ENCODE results near the gene INTS11.

The INTS11 gene

DNA sequence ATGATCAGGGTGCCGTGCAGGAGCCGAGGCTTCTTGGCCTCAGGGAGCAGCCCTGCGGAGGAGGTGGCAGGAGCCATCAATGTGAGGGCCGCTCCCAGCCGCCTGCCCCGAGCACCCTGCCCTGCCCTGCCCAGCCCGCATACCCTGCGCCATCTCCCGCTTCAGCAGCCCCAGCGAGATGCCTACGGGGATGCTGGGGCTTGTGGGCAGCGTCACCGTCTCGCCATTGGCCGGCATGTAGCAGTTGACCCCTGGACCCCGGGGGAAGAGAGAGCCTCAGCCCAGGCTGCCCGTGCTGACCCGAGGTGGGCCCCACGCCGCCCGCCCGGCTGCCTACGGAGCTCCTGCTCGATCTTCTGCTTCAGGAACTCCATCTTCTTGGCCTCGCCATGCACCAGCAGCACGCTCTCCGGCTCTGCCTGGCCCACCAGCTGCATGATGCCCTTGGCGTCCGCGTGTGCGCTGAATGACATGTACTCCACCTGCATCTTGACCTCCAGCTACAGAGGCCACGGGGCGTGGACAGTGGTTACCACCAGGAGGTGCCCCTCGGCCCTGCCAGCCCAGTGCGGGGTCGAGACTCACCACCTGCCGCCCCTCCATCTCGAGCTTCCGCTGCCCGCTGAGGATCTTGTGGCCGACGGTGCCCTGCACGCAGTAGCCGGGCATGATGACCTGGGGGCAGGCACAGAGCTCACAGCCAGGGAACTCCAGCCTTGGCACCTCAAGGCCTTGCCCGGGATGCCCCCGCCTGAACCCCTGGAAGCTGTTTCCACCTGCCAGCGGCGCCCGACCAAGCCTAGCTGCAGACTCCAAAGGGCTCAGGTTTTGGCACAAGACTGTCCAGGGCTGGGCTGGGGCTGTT is 11.8 kb downstream of the INTS11 start:
- DNase-seq (ENCODE audit: low spot score): no peak

DNA sequence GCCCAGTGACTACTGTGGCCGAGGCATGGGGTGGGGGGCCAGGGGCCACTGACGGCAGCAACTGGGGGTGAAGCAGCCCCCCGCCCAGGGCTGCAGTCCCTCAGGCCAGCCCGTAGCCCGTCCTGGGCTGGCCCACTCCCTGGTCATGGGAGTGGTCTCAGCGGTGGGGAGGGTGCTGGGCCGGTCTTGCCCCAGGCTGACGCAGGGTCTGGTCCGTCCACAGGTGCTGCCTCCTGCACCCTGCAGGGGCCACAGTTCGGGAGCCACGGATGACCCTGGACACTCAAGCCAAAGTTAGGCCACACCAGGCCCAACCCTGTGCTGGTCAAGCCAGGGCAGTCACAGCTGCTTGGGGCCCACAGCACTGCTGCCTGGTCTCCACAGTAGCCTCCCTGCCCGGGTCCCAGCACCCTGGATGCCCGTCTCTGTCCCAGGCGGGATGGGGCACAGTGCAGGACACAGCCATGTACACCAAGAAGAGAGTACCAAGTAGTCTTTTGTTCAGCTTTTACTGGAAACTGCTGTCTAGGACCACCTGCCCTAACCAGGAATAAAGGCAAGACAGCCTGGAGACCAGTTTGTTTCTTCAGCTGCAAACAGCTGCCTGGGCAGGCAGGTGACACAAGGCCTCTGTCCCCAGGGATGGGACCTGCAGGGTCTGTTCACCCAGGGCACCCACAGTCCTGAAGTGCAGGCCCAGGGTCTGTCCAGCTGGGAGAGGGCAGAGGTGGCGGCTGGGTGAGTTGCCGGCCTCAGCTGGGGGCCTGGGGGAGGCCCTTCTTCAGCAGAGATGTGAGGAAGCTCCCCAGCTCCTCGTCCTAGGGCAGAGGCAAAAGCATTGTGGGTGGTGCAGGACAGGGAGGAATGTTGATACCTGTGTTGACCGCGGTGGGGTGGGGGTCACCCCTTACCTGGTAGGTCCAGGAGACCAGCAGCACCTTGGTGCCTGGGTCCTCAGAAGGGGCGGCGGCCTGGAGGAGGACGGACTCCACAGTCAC is 13.1 kb downstream of the INTS11 start:
- no peak for DNase-seq (ENCODE audit: low spot score)

- no peak for DNase-seq (ENCODE audit: low spot score)
Observed at GRCh38 chr1:1310476-1311053, 13.9 kb downstream of the INTS11 start.

DNA sequence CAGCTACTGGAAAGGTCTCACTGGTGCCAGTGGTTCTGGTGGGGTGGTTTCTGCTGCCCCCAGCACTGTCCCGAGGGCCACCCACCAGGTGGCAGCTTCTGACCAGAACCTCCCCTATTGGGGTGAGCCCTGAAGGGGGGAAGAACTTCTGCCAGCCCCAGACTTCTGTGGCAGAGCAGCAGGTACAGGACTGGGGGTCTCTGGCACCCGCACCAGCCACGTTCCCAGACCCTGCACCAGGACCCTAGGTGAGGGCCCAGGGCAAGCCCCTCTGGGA is 14.4 kb downstream of the INTS11 start:
- DNase-seq (ENCODE audit: low spot score): no peak

DNA sequence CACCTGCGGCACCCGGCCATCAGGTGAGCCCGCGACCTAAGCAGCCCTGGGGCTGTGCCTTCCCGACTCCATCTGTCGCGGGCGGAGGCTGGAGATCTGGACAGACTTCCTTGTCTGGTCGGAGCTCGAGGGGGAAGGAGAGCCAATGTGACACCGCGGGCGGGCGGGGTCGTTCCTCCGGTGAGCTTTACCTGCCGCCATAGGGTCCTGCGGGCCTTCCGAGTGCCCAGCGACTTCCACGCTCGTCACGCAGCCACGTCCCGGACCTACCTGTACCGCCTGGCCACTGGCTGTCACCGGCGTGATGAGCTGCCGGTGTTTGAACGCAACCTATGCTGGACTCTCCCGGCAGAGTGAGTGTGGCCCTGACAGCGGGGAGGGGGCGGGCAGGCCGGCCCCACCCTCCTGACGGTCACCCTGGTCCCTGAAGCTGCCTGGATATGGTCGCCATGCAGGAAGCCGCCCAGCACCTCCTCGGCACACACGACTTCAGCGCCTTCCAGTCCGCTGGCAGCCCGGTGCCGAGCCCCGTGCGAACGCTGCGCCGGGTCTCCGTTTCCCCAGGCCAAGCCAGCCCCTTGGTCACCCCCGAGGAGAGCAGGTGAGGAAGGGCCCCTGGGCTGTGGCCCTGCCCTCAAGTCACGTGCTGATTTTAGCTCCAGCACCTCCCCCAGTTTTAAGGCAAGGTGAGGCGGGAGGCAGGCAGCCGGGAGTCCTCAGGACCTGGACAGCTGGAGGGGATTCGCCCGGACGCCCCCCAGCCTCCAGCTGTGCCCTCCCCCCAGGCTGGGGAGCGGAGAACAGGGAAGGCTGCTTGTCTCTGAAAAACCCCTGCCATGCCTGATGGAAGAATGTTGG is 15.0 kb downstream of the INTS11 start:
- no peak for DNase-seq (ENCODE audit: low spot score)

DNA sequence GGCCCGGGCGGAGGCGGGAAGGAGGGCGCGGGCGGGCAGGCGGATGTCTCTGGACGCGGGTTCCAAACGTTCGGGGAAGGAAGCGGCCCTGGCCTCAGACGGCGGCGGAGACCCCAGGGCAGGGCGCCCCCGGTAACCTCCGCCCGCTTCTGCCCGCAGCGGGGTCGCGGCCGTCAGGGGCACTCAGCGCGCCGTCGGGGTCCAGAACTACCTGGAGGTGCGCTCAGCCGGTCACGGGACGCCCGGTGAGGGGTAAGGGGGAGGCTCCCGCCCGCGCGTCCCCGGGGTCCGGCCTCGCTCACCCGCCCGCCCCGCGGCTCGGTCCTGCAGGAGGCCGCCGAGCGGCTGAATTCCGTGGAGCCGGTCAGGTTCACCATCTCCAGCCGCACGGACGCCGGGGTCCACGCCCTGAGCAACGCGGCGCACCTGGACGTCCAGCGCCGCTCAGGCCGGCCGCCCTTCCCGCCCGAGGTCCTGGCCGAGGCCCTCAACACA is 15.7 kb downstream of the INTS11 start:
- no peak for DNase-seq (ENCODE audit: low spot score)

DNA sequence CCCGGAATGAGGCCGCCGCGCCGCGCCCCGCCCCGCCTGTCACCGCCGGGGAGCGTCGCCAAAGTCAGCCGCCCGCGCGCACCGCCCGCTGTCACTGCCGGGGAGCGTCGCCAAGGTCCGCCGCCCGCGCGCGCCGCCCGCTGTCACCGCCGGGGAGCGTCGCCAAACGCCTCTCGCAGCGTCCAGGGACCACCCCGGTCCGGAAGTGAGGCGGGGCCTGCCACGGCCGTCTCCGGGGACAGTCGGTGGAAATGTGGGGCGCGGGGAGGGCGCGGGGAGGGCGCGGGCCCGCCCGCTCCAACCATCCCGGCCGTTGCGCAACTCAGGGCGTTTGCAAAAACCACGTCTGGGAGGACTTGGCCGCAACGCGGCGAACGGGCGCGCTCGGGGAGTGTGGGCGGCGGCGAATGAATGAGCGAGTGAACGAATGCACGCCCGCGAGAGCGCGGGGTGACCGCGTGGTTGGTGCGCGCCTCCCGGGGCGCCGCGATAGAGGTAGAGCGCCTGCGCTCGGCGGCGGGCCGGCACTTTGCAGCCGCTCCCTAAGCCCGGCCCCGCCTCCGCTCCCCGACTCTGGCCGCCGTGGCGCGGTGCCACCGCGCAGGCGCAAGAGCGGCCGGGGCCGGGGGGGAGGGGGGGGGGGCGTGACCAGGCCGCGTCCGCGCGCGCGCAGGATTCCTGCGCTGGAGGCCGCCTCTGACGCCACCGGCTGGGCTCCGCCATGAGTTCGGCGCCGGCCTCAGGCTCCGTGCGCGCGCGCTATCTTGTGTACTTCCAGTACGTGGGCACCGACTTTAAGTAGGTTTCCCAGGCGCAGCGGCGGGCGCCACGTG is 16.3 kb downstream of the INTS11 start, which contains the start of the genes ACAP3 and PUSL1:
Gene ACAP3, minus strand, starts transcription at position 8 of the 833 bp plus-strand sequence. CDS start 115 bp downstream, outside the sequence.
Gene PUSL1, plus strand, starts transcription at position 675 of the 833 bp plus-strand sequence. Its CDS starts 47 bp downstream, at position 722.
- DNase-seq (ENCODE audit: low spot score): peak; percentile 96

DNA sequence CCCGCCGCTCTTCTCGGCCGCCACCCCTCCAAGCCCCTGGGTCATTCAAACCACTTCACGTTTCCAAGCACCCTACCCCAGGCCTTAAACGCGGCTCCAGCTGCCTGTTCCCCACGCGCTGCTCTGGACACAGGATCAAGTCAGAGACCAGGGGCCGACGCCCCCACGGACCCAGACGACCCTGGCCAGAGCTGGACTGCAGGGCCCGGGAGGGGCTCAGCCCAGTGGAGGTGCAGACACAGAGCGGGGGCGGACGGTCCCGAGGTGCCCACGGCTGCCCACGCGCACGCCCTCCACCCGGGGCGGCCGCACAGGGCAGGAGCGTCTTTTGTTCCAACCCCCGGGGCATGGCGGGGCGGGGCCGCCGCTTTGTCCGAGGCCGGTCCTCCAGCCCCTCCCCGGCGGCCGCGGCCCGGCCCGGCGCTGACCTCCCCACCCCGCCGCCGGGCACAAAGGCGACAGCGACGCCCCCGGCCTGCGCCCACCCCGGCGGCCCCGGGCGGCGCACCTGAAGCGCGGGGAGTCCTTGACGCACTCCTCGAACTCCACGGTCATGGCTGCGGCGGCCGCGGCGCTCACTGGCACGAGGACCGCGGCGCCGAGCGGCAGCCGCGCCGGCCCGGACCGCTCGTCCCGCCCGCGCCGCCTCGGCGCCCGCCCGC is 17.1 kb downstream of the INTS11 start:
- DNase-seq (ENCODE audit: low spot score): no peak

DNA sequence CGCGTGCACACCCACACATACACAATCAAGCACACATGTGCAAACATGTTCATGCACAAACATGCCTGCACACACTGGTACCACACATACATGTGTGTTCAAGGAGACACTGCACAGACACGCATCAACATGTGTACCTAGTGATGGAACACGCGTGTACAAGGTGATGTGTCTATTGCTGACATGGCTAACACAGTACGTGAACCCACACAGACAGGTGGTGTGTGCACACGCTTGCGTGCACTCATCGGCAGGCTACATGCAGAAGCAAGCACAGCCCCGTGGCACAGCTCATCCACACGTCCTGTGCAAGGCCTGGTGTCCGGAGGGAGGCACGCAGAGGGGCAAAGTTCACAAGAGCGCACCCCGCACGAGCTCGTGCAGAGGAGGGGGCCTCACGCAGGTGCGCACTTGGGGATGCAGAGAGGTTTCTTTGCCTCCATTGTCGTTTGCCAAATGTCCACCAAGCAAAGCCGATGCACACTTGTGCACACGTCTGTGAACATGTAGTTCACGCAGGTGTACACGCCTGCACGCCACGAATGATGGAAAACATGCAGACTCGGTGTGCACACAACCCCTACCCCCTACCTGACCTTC is 17.7 kb downstream of the INTS11 start:
- DNase-seq (ENCODE audit: low spot score): no peak

DNA sequence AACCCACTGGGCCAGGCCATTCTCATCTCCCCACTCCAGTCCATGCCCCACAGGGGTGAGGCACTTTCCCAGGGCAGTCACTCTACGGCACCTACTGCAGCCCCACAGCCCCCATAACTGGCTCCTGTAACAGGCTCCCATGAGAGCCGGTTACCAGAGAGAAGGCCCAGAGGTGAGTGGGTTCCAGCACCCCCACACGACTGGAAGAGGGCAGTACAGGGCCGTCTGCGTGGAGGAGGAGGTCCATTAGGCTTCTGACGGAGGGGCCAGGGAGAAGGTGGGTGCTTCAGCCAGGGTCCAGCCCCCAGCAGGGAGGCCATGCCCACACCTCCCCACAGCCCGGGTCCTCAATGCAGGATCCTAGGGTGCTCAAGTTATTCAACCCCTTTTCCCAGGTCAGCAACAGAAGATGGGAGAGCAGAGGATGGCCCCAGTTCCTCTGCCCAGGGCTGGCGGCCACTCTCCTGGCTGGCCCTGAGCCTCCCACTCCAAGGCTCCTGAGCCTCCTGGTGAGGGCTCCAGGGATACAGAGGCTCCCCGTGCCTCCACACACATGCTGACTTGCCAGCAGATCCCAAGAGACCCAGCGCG is 18.3 kb downstream of the INTS11 start:
- no peak for DNase-seq (ENCODE audit: low spot score)

DNA sequence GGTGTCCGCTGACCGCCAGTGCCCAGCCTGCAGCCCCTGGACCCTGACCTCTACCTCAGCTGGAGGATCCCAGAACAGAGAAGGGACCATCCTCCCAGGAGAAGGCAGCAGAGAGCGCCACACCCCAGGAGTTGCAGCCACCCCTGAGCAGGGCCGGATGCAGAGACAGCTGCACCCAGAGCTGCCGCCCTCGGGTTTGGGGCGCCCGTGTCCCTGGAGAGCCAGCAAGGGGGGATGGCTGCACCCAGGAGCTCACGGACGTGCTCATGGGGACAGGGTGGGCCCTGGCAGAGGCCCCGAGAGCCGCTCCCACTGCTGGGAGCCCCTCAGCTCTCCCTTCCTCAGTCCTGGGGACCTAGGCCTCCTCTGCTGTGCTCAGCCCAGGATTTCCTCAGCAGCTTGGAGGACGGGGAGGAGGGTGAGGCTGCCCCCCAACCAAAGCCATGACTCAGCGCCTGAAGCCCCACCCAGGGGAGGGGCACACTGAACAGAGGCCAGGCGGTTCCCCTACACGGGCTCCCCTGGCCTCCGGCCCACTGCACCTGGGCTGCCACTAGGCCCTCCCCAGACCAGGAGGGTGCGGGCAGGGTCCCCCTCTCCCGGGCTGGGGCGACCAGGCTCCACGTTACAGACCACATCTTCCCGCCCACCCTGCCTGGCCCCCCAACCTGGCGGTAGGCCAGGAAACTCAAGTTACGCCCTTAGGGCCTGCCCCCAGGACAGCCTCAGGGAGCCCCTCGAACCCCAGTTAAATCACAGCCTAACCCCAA is 19.0 kb downstream of the INTS11 start:
- DNase-seq (ENCODE audit: low spot score): no peak

DNA sequence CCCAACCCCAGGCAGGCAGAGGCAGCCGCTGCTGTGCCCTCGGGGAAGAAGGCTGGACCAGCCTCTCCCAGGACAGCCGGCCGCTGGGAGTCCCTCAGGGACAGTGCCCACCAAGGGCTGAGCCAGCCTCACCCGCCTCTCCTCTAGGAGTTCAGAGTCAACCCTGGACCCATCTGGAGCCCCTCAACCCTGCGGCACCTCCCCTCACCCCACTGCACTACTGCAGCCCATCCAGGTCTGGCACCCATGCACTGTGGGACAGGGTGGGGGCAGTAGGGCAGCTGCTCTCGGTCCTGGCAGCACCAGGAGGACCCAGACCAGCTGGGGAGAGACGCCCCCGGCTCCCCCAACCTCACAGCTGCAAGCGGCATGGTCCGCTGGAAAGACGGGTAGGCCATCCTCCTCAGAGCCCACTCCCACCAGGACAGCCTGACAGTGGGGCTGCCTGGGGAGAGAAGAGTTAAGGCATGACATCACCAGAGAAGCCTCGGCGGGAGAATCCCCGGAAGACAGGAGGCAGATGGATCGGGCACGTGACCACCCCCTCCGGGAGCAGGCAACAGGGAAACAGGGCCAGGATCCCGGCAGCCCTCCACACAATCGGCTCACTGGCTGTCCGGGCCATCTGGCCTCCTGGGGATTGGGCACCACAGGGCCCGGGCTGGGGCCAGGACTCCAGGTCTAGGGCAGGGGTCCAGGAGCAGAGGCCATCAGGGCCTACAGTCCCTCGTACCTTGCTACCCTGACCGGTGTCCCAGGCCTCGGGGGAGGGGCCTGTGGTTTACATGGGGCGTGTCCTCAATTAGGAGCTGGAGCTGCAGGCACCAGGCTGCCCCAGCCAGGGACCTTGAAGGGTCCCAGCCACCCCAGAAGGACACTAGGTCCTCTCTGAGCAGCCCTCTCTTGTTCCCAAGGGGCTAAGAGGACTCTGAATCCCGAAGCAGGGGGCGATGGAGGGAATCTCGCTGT is 19.8 kb downstream of the INTS11 start:
- DNase-seq (ENCODE audit: low spot score): no peak

- no peak for DNase-seq (ENCODE audit: low spot score)
Observed at GRCh38 chr1:1303736-1304135, 20.7 kb downstream of the INTS11 start.

DNA sequence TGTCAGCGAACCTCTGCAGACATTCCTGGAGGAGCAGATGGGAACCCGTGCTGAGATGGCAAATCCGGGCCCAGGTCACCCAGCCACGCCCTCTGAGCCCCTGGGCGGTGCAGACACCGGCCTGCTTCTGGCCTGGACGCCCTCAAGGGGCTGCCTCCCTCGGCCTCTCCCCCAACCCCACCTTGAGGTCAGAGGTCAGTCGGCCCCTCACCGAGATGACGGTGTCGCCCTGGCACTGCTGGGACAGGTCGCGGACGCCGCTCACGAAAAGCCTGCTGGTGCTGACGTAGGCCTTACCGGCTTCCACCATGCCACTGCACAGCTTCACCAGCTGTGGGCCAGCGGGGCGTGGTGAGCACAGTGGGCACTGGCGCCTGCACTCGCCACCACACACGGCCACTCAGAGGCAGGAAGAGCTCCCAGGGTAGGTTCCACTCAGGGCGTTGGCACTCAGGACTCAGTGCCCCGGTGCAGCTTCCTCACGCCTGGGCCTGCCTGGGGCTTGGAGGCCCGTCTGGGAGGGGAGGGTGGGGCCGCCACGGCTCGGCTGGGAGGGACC is 21.4 kb downstream of the INTS11 start:
- no peak for DNase-seq (ENCODE audit: low spot score)

- DNase-seq (ENCODE audit: low spot score): no peak
Observed at GRCh38 chr1:1302006-1302430, 22.4 kb downstream of the INTS11 start.

DNA sequence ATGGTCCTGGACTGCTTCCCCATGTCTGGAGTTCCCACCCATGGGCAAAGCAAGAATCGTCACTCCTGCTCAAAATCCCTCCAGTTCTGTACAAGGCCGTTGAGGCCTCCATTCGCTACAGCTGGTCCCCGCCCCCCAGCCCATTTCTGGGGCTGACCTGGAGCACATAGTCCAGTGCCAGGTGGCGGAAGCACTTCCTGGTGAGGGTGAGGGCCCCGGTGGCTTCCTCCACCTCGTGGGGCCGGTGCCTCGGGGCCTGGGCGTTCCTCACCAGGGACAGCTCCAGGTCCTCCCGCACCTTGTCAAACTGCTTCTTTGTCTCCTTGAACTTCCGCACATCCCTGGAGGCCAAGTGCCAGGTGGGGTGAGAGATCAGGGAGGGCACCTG is 24.1 kb downstream of the INTS11 start:
- DNase-seq (ENCODE audit: low spot score): no peak

All from HuH-7 (cell line).